ENCODE results near the gene CFHR2.
"Not testable (repeated sequence)": the region's sequence is repeated elsewhere in the genome, so short reads cannot be mapped to it uniquely, and the experiment has no call there.

CFHR2 gene

GRCh38 chr1:196943568-196943967 lies at the start of gene CFHR2:
Gene CFHR2, plus strand, starts transcription at chr1:196943738. Its CDS starts 143 bp downstream, at chr1:196943881.
- in situ Hi-C loops (cut with HindIII; ENCODE audit: low sequenced_read_pairs) = not testable (repeated sequence)

- in situ Hi-C loops (cut with HindIII; ENCODE audit: low sequenced_read_pairs) = no loop called here
These were observed 47.2 kb upstream of the CFHR2 start for GRCh38 chr1:196896355-196896754.

GRCh38 chr1:196897158-196897828 lies 46.2 kb upstream of the CFHR2 start:
- in situ Hi-C loops (cut with HindIII; ENCODE audit: low sequenced_read_pairs) = no loop called here

- in situ Hi-C loops (cut with HindIII; ENCODE audit: low sequenced_read_pairs) = no loop called here
These were observed 41.2 kb upstream of the CFHR2 start for GRCh38 chr1:196902344-196902743.

- in situ Hi-C loops (cut with HindIII; ENCODE audit: low sequenced_read_pairs) = no loop called here
These were observed 33.3 kb upstream of the CFHR2 start for GRCh38 chr1:196910215-196910614.

- in situ Hi-C loops (cut with HindIII; ENCODE audit: low sequenced_read_pairs) = not testable (repeated sequence)
These were observed 31.3 kb upstream of the CFHR2 start for GRCh38 chr1:196912283-196912682.

- in situ Hi-C loops (cut with HindIII; ENCODE audit: low sequenced_read_pairs) = not testable (repeated sequence)
These were observed 16.7 kb upstream of the CFHR2 start for GRCh38 chr1:196926839-196927238.

- in situ Hi-C loops (cut with HindIII; ENCODE audit: low sequenced_read_pairs) = not testable (repeated sequence)
These were observed 10.7 kb upstream of the CFHR2 start for GRCh38 chr1:196932853-196933252.

GRCh38 chr1:196933531-196934189 lies 9.9 kb upstream of the CFHR2 start:
- in situ Hi-C loops (cut with HindIII; ENCODE audit: low sequenced_read_pairs) = no loop called here

GRCh38 chr1:196941474-196941873 lies 2.1 kb upstream of the CFHR2 start:
- in situ Hi-C loops (cut with HindIII; ENCODE audit: low sequenced_read_pairs) = not testable (repeated sequence)

GRCh38 chr1:196951711-196952394 lies 8.3 kb downstream of the CFHR2 start:
- in situ Hi-C loops (cut with HindIII; ENCODE audit: low sequenced_read_pairs) = no loop called here

GRCh38 chr1:196954778-196955177 lies 11.2 kb downstream of the CFHR2 start:
- in situ Hi-C loops (cut with HindIII; ENCODE audit: low sequenced_read_pairs) = no loop called here

GRCh38 chr1:196955926-196956325 lies 12.4 kb downstream of the CFHR2 start:
- in situ Hi-C loops (cut with HindIII; ENCODE audit: low sequenced_read_pairs) = no loop called here

GRCh38 chr1:196960854-196961253 lies 17.3 kb downstream of the CFHR2 start:
- in situ Hi-C loops (cut with HindIII; ENCODE audit: low sequenced_read_pairs) = no loop called here

- in situ Hi-C loops (cut with HindIII; ENCODE audit: low sequenced_read_pairs) = no loop called here
These were observed 26.6 kb downstream of the CFHR2 start for GRCh38 chr1:196970182-196970581.

GRCh38 chr1:196976278-196976677 lies 32.7 kb downstream of the CFHR2 start:
- in situ Hi-C loops (cut with HindIII; ENCODE audit: low sequenced_read_pairs) = no loop called here

GRCh38 chr1:196977278-196977677 lies 33.7 kb downstream of the CFHR2 start, which contains the start of gene CFHR5:
Gene CFHR5, plus strand, starts transcription at chr1:196977556. Its CDS starts 109 bp downstream, at chr1:196977665.
- in situ Hi-C loops (cut with HindIII; ENCODE audit: low sequenced_read_pairs) = no loop called here

- in situ Hi-C loops (cut with HindIII; ENCODE audit: low sequenced_read_pairs) = no loop called here
These were observed 37.3 kb downstream of the CFHR2 start for GRCh38 chr1:196980859-196981258.

- in situ Hi-C loops (cut with HindIII; ENCODE audit: low sequenced_read_pairs) = not testable (repeated sequence)
These were observed 38.7 kb downstream of the CFHR2 start for GRCh38 chr1:196982247-196982646.

- in situ Hi-C loops (cut with HindIII; ENCODE audit: low sequenced_read_pairs) = not testable (repeated sequence)
These were observed 48.5 kb downstream of the CFHR2 start for GRCh38 chr1:196991919-196992651.

- in situ Hi-C loops (cut with HindIII; ENCODE audit: low sequenced_read_pairs) = no loop called here
These were observed 50.4 kb downstream of the CFHR2 start for GRCh38 chr1:196993916-196994315.

All from endothelial cell of hepatic sinusoid (primary cell).